WI38 (cell line): Measurements from ENCODE around the gene CEP76.

ENCODE experiments used
- H3K4me3 ChIP-seq: 2 replicates; pipeline ENCODE4 v1.5.1; 2011; ENCODE audit warnings: low read depth, mild to moderate bottlenecking, control low read depth, low read length
- CTCF ChIP-seq: IDR thresholded peaks from 2 replicates; pipeline ENCODE4 v1.5.1; 2012; ENCODE audit warnings: low read depth, mild to moderate bottlenecking, control low read depth, low read length

Gene CEP76

GRCh38 chr18:12668041-12668440 is 34.5 kb downstream of the CEP76 start:
- TF ChIP-seq CTCF: no peak
- H3K4me3 ChIP-seq: no peak overlapping the region

GRCh38 chr18:12659904-12660605 is 42.5 kb downstream of the CEP76 start:
- no peak overlapping the region for H3K4me3 ChIP-seq
- TF ChIP-seq CTCF: peak; percentile 75

GRCh38 chr18:12658426-12659138 is 43.9 kb downstream of the CEP76 start:
- peak overlapping the region; percentile 84 for H3K4me3 ChIP-seq
- TF ChIP-seq CTCF: no peak

GRCh38 chr18:12657684-12658425 is 44.7 kb downstream of the CEP76 start, which contains the start of gene SPIRE1:
SPIRE1 (minus strand) TSS chr18:12658107; CDS start chr18:12657866, 241 bp downstream.
- peak within 1 kb of the TSS; percentile 84 for H3K4me3 ChIP-seq
- TF ChIP-seq CTCF: no peak

- no peak for TF ChIP-seq CTCF
- H3K4me3 ChIP-seq: peak overlapping the region; percentile 84
Measured at GRCh38 chr18:12656938-12657683, 45.4 kb downstream of the CEP76 start.

GRCh38 chr18:12656605-12656937 is 46.0 kb downstream of the CEP76 start:
- no peak for TF ChIP-seq CTCF
- peak overlapping the region; percentile 84 for H3K4me3 ChIP-seq
